Left lung (tissue), 10 donors: Measurements from ENCODE around the gene SMURF1. TPM values are rescaled to one million over a fixed set of nuclear protein-coding genes. Genes with fewer than 3 reads are reported as not detected.
A peak's percentile ranks its signal among the peaks of the same experiment; 100 is the strongest.

Source experiments
- ATAC-seq: fragments of 200-7000 bp; cut with Tn5 transposase; one replicate; pipeline ENCODE4 v1.9.1; 2020; ENCODE audit warnings: moderate library complexity
- DNase-seq, 4 donors: peaks; one replicate each; pipeline ENCODE4 v3.0.0-alpha.2; 2013 to 2020
- H3K27ac ChIP-seq, 2 donors: fragments of 200-600 bp; sonication (generic) in 1 of 2; one replicate each; pipeline versions ENCODE4 v1.5.0 to v1.8.0; 2020 to 2021
- H3K27me3 ChIP-seq, 2 donors: fragments of 200-600 bp; sonication (generic) in 1 of 2; one replicate each; pipeline versions ENCODE4 v1.5.0 to v1.8.0; 2020 to 2021
- H3K36me3 ChIP-seq, 2 donors: fragments of 200-600 bp; sonication (generic) in 1 of 2; one replicate each; pipeline versions ENCODE4 v1.5.0 to v1.8.0; 2020 to 2021
- H3K4me1 ChIP-seq, 2 donors: fragments of 200-600 bp; one replicate each; pipeline ENCODE4 v1.8.0; 2021
- H3K4me3 ChIP-seq, 2 donors: fragments of 200-600 bp; sonication (generic) in 1 of 2; one replicate each; pipeline versions ENCODE4 v1.5.0 to v1.8.0; 2020 to 2021; ENCODE audit warnings: mild to moderate bottlenecking in 1 of 2
- H3K9me3 ChIP-seq, 2 donors: fragments of 200-600 bp; sonication (generic) in 1 of 2; one replicate each; pipeline versions ENCODE4 v1.5.0 to v1.8.0; 2020 to 2021
- intact Hi-C, 2 donors: fragments of 100-400 bp; cut with DNase I; formaldehyde crosslinking; loops; one replicate each; pipeline versions ENCODE4 v1.11.2 to v1.14.2; 2022
- polyA plus RNA-seq, 6 donors: library from polyadenylated mRNA; unstranded; fragments of 120-200 nt; gene quantifications; one replicate each; pipeline ENCODE4 v1.2.1, GENCODE V29; 2013; ENCODE audit not compliant: insufficient read length in 6 of 6
- total RNA-seq, 2 donors: library from RNA; stranded (reverse); fragmentation: NEBNext Ultra II Directional; extraction: Animal tissue kit (Norgen Biotek cat#: 25700); gene quantifications; one replicate each; pipeline ENCODE4 v1.2.1, GENCODE V29; 2021
- TF ChIP-seq, protein P1 (sequence below), 2 donors: fragments of 200-600 bp; sonication (generic) in 1 of 2; IDR thresholded peaks; one replicate each; pipeline versions ENCODE4 v1.5.0 to v1.8.0; 2021; ENCODE audit warnings: antibody characterized with exemption in 2 of 2
- donor health status: DM: no; HTN: yes; CAD: no.
- donor health status: DM: no; HTN: no; CAD: no.

The SMURF1 gene
- total and polyA plus RNA-seq, 8 donors, result 15.6 to 43.4 (median 18.3) TPM

GRCh38 chr7:99086532-99086931, 57.4 kb downstream of the SMURF1 start:
- ATAC-seq, result no peak
- H3K4me1 ChIP-seq, result peaks cover 13 to 16% of the 10 kb centered on the region in 2 donors

DNA sequence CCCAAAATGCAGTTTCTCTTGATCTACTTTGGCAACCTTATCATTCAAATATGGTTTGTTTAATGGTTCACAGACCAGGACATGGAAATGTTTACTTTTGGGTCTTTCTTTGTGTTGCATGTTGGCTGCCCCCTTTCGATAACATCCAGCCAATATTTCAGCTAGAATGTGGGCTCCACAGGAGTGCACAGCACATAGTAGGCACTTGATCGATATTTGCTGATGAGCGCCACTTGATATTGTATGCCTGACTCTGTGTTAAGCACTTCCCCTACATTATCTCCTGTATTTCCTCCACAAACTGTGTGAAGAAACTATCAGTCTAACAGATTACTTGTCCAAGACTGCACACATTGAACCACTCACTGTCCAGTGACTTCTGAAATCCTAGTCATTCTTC, 60.2 kb downstream of the SMURF1 start:
- Histone ChIP-seq H3K36me3 (peaks cover 0 to 3% of the 10 kb centered on the region in 2 donors), H3K4me1 (peaks cover 16 to 35% of the 10 kb centered on the region in 2 donors), H3K9me3 (no peaks in the 10 kb centered on the region), H3K27ac (no peak overlapping the region), H3K4me3 (no peak overlapping the region), H3K27me3 (no peaks in the 10 kb centered on the region)
- no peak for DNase-seq
- intact Hi-C loops, result no loop called here
- ATAC-seq, result no peak
- TF ChIP-seq, protein P1, sequence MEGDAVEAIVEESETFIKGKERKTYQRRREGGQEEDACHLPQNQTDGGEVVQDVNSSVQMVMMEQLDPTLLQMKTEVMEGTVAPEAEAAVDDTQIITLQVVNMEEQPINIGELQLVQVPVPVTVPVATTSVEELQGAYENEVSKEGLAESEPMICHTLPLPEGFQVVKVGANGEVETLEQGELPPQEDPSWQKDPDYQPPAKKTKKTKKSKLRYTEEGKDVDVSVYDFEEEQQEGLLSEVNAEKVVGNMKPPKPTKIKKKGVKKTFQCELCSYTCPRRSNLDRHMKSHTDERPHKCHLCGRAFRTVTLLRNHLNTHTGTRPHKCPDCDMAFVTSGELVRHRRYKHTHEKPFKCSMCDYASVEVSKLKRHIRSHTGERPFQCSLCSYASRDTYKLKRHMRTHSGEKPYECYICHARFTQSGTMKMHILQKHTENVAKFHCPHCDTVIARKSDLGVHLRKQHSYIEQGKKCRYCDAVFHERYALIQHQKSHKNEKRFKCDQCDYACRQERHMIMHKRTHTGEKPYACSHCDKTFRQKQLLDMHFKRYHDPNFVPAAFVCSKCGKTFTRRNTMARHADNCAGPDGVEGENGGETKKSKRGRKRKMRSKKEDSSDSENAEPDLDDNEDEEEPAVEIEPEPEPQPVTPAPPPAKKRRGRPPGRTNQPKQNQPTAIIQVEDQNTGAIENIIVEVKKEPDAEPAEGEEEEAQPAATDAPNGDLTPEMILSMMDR (IDR thresholded peaks at IDR 0.05), result no peak

More at GRCh38 chr7:99086532-99086931, 57.4 kb downstream of the SMURF1 start:
- Histone ChIP-seq H3K36me3 (peaks cover 0 to 3% of the 10 kb centered on the region in 2 donors), H3K27ac (no peak overlapping the region), H3K4me3 (no peak overlapping the region), H3K9me3 (no peaks in the 10 kb centered on the region), H3K27me3 (no peaks in the 10 kb centered on the region)
- intact Hi-C loops, result no loop called here
- TF ChIP-seq, protein P1 (IDR thresholded peaks at IDR 0.05), result no peak
- DNase-seq, result no peak

GRCh38 chr7:99083068-99083651, 60.7 kb downstream of the SMURF1 start:
- no peak for DNase-seq
- Histone ChIP-seq H3K36me3 (peaks cover 0 to 3% of the 10 kb centered on the region in 2 donors), H3K27me3 (no peaks in the 10 kb centered on the region), H3K27ac (no peak overlapping the region), H3K4me3 (no peak overlapping the region), H3K4me1 (peaks cover 17 to 39% of the 10 kb centered on the region in 2 donors), H3K9me3 (no peaks in the 10 kb centered on the region)
- TF ChIP-seq, protein P1 (IDR thresholded peaks at IDR 0.05), result no peak
- no peak for ATAC-seq
- intact Hi-C loops, result no loop called here

DNA sequence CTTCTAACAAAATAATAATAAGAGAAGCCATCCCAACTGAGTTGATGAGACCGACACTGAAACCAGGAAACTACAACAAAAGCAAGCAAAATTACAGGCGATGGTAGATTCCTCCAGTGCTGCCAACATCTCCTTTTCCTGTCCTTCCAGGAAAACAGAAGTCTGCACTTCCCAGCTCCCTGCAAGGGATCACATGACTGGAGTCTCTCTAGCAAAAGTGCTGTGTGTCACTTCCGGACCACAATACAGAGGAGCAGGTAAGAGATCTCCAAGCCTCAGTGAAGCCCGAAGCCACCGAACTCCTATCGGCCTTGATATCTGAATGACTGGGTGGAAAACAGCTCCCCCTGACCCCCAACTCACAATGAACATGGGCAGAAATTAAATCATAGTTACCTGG, 63.2 kb downstream of the SMURF1 start:
- H3K27ac ChIP-seq, result no peak overlapping the region
- H3K36me3 ChIP-seq, result no peaks in the 10 kb centered on the region
- no peaks in the 10 kb centered on the region for H3K27me3 ChIP-seq
- intact Hi-C loops, result no loop called here
- DNase-seq (no peak), ATAC-seq (no peak)
- TF ChIP-seq, protein P1 (IDR thresholded peaks at IDR 0.05), result no peak
- H3K4me3 ChIP-seq, result no peak overlapping the region
- H3K9me3 ChIP-seq, result no peaks in the 10 kb centered on the region
- peaks cover 17 to 39% of the 10 kb centered on the region in 2 donors for H3K4me1 ChIP-seq

- H3K4me3 ChIP-seq, result no peak overlapping the region
- DNase-seq (peak in 1 of 4 donors; percentile 42), ATAC-seq (peak; percentile 89)
- no peak overlapping the region for H3K27ac ChIP-seq
- intact Hi-C loops, result no loop called here
- peaks cover 17 to 38% of the 10 kb centered on the region in 2 donors for H3K4me1 ChIP-seq
- no peaks in the 10 kb centered on the region for H3K36me3 ChIP-seq
- H3K9me3 ChIP-seq, result no peaks in the 10 kb centered on the region
- TF ChIP-seq, protein P1 (IDR thresholded peaks at IDR 0.05), result no peak
- H3K27me3 ChIP-seq, result no peaks in the 10 kb centered on the region
Observed at GRCh38 chr7:99079104-99079503, 64.8 kb downstream of the SMURF1 start.
